HG02642 (cell line): ENCODE results near the gene TPSB2.
"Not testable (repeated sequence)": the region's sequence is repeated elsewhere in the genome, so short reads cannot be mapped to it uniquely, and the experiment has no call there.

Source experiments
- ATAC-seq: cut with Tn5 transposase; IDR thresholded peaks from one replicate; pipeline ENCODE4 v1.9.1; 2021; ENCODE audit warnings: mild to moderate bottlenecking; ENCODE audit not compliant: unreplicated experiment, poor library complexity

Gene TPSB2

GRCh38 chr16:1209081-1209480 is 20.9 kb downstream of the TPSB2 start:
- ATAC-seq, result no peak

GRCh38 chr16:1208239-1208830 is 21.6 kb downstream of the TPSB2 start:
- no peak for ATAC-seq

GRCh38 chr16:1206786-1207185 is 23.2 kb downstream of the TPSB2 start:
- no peak for ATAC-seq

- no peak for ATAC-seq
Observed at GRCh38 chr16:1206326-1206725, 23.7 kb downstream of the TPSB2 start.

- ATAC-seq, result no peak
Observed at GRCh38 chr16:1204933-1205332, 25.1 kb downstream of the TPSB2 start.

- no peak for ATAC-seq
Observed at GRCh38 chr16:1202274-1202673, 27.7 kb downstream of the TPSB2 start.

GRCh38 chr16:1201444-1201843 is 28.5 kb downstream of the TPSB2 start:
- no peak for ATAC-seq

- no peak for ATAC-seq
Observed at GRCh38 chr16:1200014-1200627, 29.9 kb downstream of the TPSB2 start.

- ATAC-seq, result no peak
Observed at GRCh38 chr16:1199347-1200013, 30.5 kb downstream of the TPSB2 start.

GRCh38 chr16:1198671-1199346 is 31.2 kb downstream of the TPSB2 start:
- ATAC-seq, result not testable (repeated sequence)

- ATAC-seq, result no peak
Observed at GRCh38 chr16:1198194-1198593, 31.8 kb downstream of the TPSB2 start.

GRCh38 chr16:1197237-1197866 is 32.6 kb downstream of the TPSB2 start:
- no peak for ATAC-seq

- ATAC-seq, result no peak
Observed at GRCh38 chr16:1196494-1196893, 33.5 kb downstream of the TPSB2 start.

- no peak for ATAC-seq
Observed at GRCh38 chr16:1195393-1195666, 34.7 kb downstream of the TPSB2 start.

GRCh38 chr16:1194665-1195392 is 35.2 kb downstream of the TPSB2 start:
- ATAC-seq, result no peak

GRCh38 chr16:1193825-1194581 is 36.0 kb downstream of the TPSB2 start:
- ATAC-seq, result no peak

GRCh38 chr16:1193143-1193824 is 36.7 kb downstream of the TPSB2 start:
- ATAC-seq, result no peak

GRCh38 chr16:1192384-1193073 is 37.5 kb downstream of the TPSB2 start:
- no peak for ATAC-seq

- ATAC-seq, result not testable (repeated sequence)
Observed at GRCh38 chr16:1190789-1191188, 39.2 kb downstream of the TPSB2 start.
